Gastroesophageal sphincter (tissue), 4 donors: Measurements from ENCODE around the gene ZNF185. TPM values are rescaled to one million over a fixed set of nuclear protein-coding genes. Genes with fewer than 3 reads are reported as not detected.
A peak's percentile ranks its signal among the peaks of the same experiment; 100 is the strongest.

Experiments
- ATAC-seq: fragments of 150-250 bp; one replicate; pipeline ENCODE4 v1.9.1; 2016; ENCODE audit warnings: mild to moderate bottlenecking, moderate library complexity
- H3K27ac ChIP-seq, 4 donors: fragments of 200-600 bp; sonication (generic) in 3 of 4; 1 replicate in 3 of 4; 2 replicates in 1 of 4; pipeline ENCODE4 v1.5.1; 2016 to 2019
- H3K27me3 ChIP-seq: fragments of 200-600 bp; sonication (generic); one replicate; pipeline ENCODE4 v1.5.1; 2019
- H3K36me3 ChIP-seq, 2 donors: fragments of 200-600 bp; sonication (generic); one replicate each; pipeline ENCODE4 v1.5.1; 2019; ENCODE audit warnings: control low read depth in 1 of 2
- H3K4me1 ChIP-seq, 3 donors: fragments of 200-600 bp; sonication (generic); 1 replicate in 2 of 3; 2 replicates in 1 of 3; pipeline ENCODE4 v1.5.1; 2016 to 2019; ENCODE audit warnings: control low read depth in 2 of 3
- H3K4me3 ChIP-seq, 2 donors: fragments of 200-600 bp; sonication (generic); one replicate each; pipeline ENCODE4 v1.5.1; 2019; ENCODE audit warnings: mild to moderate bottlenecking in 1 of 2, moderate library complexity in 1 of 2
- H3K9me3 ChIP-seq, 3 donors: fragments of 200-600 bp; sonication (generic); one replicate each; pipeline ENCODE4 v1.5.1; 2017 to 2019; ENCODE audit warnings: control low read depth in 2 of 3
- CTCF ChIP-seq, 4 experiments: fragments of 200-600 bp in 2 of 4; fragments of 450-650 bp in 2 of 4; sonication (generic) in 1 of 4; IDR thresholded peaks; one replicate each; pipeline ENCODE4 v1.5.1; 2017 to 2019; ENCODE audit warnings: antibody characterized with exemption in 4 of 4, mild to moderate bottlenecking in 2 of 4, moderate library complexity in 2 of 4
- EP300 ChIP-seq: sonication (generic); formaldehyde crosslinking; IDR thresholded peaks from one replicate; pipeline ENCODE4 v1.6.1; 2017; ENCODE audit warnings: antibody characterized with exemption, mild to moderate bottlenecking
- POLR2A ChIP-seq, 2 donors: fragments of 450-650 bp; IDR thresholded peaks; one replicate each; pipeline ENCODE4 v1.6.1; 2017; ENCODE audit warnings: antibody characterized with exemption in 2 of 2, mild to moderate bottlenecking in 2 of 2, moderate library complexity in 1 of 2
- POLR2AphosphoS5 ChIP-seq: sonication (generic); formaldehyde crosslinking; IDR thresholded peaks from one replicate; pipeline ENCODE4 v1.6.1; 2017; ENCODE audit warnings: antibody characterized with exemption
- WGBS, 2 donors: methylation state at CpG; one replicate each; pipeline ENCODE4 v1.1.5; 2018; ENCODE audit warnings: low coverage in 1 of 2; 5-methylcytosine and 5-hydroxymethylcytosine counted together
- total RNA-seq, 4 donors: library from RNA; depleted of rRNA; stranded (reverse); fragments of >200 nt; gene quantifications; one replicate each; pipeline ENCODE4 v1.1.0, GENCODE V29; 2016

ZNF185 gene
- total RNA-seq, 4 donors from 2014 or later, result 2.7 to 13.7 (median 3.6) TPM

GRCh38 chrX:152925835-152926234 is 28.0 kb downstream of the ZNF185 start:
- no peaks in the 10 kb centered on the region for H3K27me3 ChIP-seq
- no peaks in the 10 kb centered on the region for H3K36me3 ChIP-seq
- H3K4me1 ChIP-seq, result peaks cover 0 to 6% (median 0%) of the 10 kb centered on the region in 3 donors
- no peak overlapping the region for H3K4me3 ChIP-seq
- WGBS, 2 donors, result no CpG with 5 or more reads among the region's 5 CpGs
- no peaks in the 10 kb centered on the region for H3K9me3 ChIP-seq
- TF ChIP-seq EP300 (no peak), POLR2AphosphoS5 (no peak), POLR2A (IDR thresholded peaks at IDR 0.05) (no peak), CTCF (IDR thresholded peaks at IDR 0.05) (no peak)
- no peak overlapping the region for H3K27ac ChIP-seq
- ATAC-seq, result no peak

GRCh38 chrX:152926279-152926678 is 28.4 kb downstream of the ZNF185 start:
- H3K36me3 ChIP-seq, result no peaks in the 10 kb centered on the region
- H3K4me1 ChIP-seq, result peaks cover 0 to 6% (median 0%) of the 10 kb centered on the region in 3 donors
- H3K27me3 ChIP-seq, result no peaks in the 10 kb centered on the region
- no peak overlapping the region for H3K4me3 ChIP-seq
- TF ChIP-seq POLR2A (IDR thresholded peaks at IDR 0.05), result no peak
- TF ChIP-seq CTCF (IDR thresholded peaks at IDR 0.05), result peak in 2 of 4 experiments; percentile 21 to 35
- 23% methylated on average over 6 of the region's 8 CpGs; no CpG with 5 or more reads in 1 of the 2 donors for WGBS, 2 donors
- no peak overlapping the region for H3K27ac ChIP-seq
- ATAC-seq, result no peak
- no peaks in the 10 kb centered on the region for H3K9me3 ChIP-seq

- WGBS, 2 donors, result 73 to 79% methylated on average over 3 to 4 of the region's 11 CpGs
- no peak for ATAC-seq
Observed at GRCh38 chrX:152926923-152927322, 29.1 kb downstream of the ZNF185 start.

GRCh38 chrX:152927858-152928760 is 30.2 kb downstream of the ZNF185 start:
- no peaks in the 10 kb centered on the region for H3K27me3 ChIP-seq
- H3K36me3 ChIP-seq, result no peaks in the 10 kb centered on the region
- 50 to 60% methylated on average over 1 of the region's 18 CpGs for WGBS, 2 donors
- H3K9me3 ChIP-seq, result no peaks in the 10 kb centered on the region
- TF ChIP-seq EP300 (no peak), POLR2A (IDR thresholded peaks at IDR 0.05) (no peak), CTCF (IDR thresholded peaks at IDR 0.05) (no peak), POLR2AphosphoS5 (no peak)
- H3K4me3 ChIP-seq, result no peak overlapping the region
- no peak overlapping the region for H3K27ac ChIP-seq
- no peak for ATAC-seq
- H3K4me1 ChIP-seq, result peaks cover 0 to 6% (median 0%) of the 10 kb centered on the region in 3 donors

More at GRCh38 chrX:152926923-152927322, 29.1 kb downstream of the ZNF185 start:
- peaks cover 0 to 6% (median 0%) of the 10 kb centered on the region in 3 donors for H3K4me1 ChIP-seq
- H3K27me3 ChIP-seq, result no peaks in the 10 kb centered on the region
- no peak overlapping the region for H3K4me3 ChIP-seq
- H3K36me3 ChIP-seq, result no peaks in the 10 kb centered on the region
- TF ChIP-seq POLR2AphosphoS5 (no peak), EP300 (no peak), CTCF (IDR thresholded peaks at IDR 0.05) (no peak), POLR2A (IDR thresholded peaks at IDR 0.05) (no peak)
- no peak overlapping the region for H3K27ac ChIP-seq
- H3K9me3 ChIP-seq, result no peaks in the 10 kb centered on the region
